B cell (primary cell): Measurements from ENCODE around the gene PDZD7. TPM values are rescaled to one million over a fixed set of nuclear protein-coding genes. Genes with fewer than 3 reads are reported as not detected.

Experiments
- ATAC-seq: fragments of 200-7000 bp; cut with Tn5 transposase; one replicate; pipeline ENCODE4 v1.10.0; 2021; ENCODE audit warnings: low read depth, mild to moderate bottlenecking, moderate number of reproducible peaks, moderate library complexity
- CTCF ChIA-PET: fragments of 350-600 bp; sonication (Branson Sonifier 250); formaldehyde crosslinking; loops from one replicate; lab custom pipeline; 2021; ENCODE audit warnings: antibody characterized with exemption, inconsistent platforms; lab: Charles Lee
- POLR2A ChIA-PET: fragments of 350-600 bp; sonication (Branson Sonifier 250); formaldehyde crosslinking; loops from one replicate; lab custom pipeline; 2021; ENCODE audit warnings: antibody characterized with exemption; lab: Charles Lee
- DNase-seq: peaks from one replicate; pipeline ENCODE4 v3.0.0; 2013
- H2AFZ ChIP-seq: 2 replicates; pipeline ENCODE4 v1.6.1; 2012; ENCODE audit warnings: mild to moderate bottlenecking, low read depth, low read length; ENCODE audit not compliant: insufficient read depth, poor library complexity, severe bottlenecking
- H3K27ac ChIP-seq, 2 donors: 1 replicate in 1 of 2; 2 replicates in 1 of 2; pipeline ENCODE4 v1.5.1; 2012 to 2013; ENCODE audit warnings: low read length in 2 of 2, mild to moderate bottlenecking in 2 of 2, moderate library complexity in 1 of 2
- H3K27me3 ChIP-seq, 4 experiments: fragments of 200-600 bp in 1 of 4; sonication (generic) in 1 of 4; replicated peaks in 1 of 4; 1 replicate in 2 of 4; 2 replicates in 2 of 4; pipeline versions ENCODE4 v1.6.1 to v1.7.0; 2013 to 2016; ENCODE audit warnings: low read length in 3 of 4, mild to moderate bottlenecking in 2 of 4, mixed read lengths in 1 of 4, moderate library complexity in 1 of 4; ENCODE audit not compliant: insufficient read depth in 4 of 4, control insufficient read depth in 3 of 4; ENCODE audit errors: control extremely low read depth in 1 of 4
- H3K36me3 ChIP-seq, 2 experiments: replicated peaks in 1 of 2; 1 replicate in 1 of 2; 2 replicates in 1 of 2; pipeline versions ENCODE4 v1.6.1 to v1.7.1; 2013; ENCODE audit warnings: low read length in 1 of 2; ENCODE audit not compliant: insufficient read depth in 2 of 2, control insufficient read depth in 1 of 2; ENCODE audit errors: control extremely low read depth in 1 of 2, extremely low read depth in 1 of 2
- H3K4me1 ChIP-seq, 2 donors: fragments of 200-600 bp in 1 of 2; sonication (generic) in 1 of 2; 1 replicate in 1 of 2; 2 replicates in 1 of 2; pipeline versions ENCODE4 v1.5.1 to v1.6.1; 2013 to 2017; ENCODE audit warnings: low read length in 2 of 2; ENCODE audit not compliant: control insufficient read depth in 2 of 2, insufficient read depth in 2 of 2
- H3K4me2 ChIP-seq: replicated peaks from 2 replicates; pipeline ENCODE3; 2012; ENCODE audit warnings: mild to moderate bottlenecking, low read depth, low read length; ENCODE audit not compliant: poor library complexity, severe bottlenecking
- H3K4me3 ChIP-seq, 5 experiments: fragments of 200-600 bp in 1 of 5; sonication (generic) in 1 of 5; 1 replicate in 3 of 5; 2 replicates in 2 of 5; pipeline versions ENCODE4 v1.5.1 to v1.7.0; 2011 to 2016; ENCODE audit warnings: low read length in 4 of 5, mild to moderate bottlenecking in 4 of 5, low read depth in 2 of 5, control low read depth in 1 of 5, moderate library complexity in 1 of 5; ENCODE audit not compliant: insufficient read depth in 1 of 5; ENCODE audit errors: control extremely low read depth in 1 of 5, extremely low read depth in 1 of 5
- H3K79me2 ChIP-seq: fragments of 200-600 bp; sonication (generic); one replicate; pipeline ENCODE4 v1.6.0; 2016; ENCODE audit warnings: low read length; ENCODE audit not compliant: control insufficient read depth, insufficient read depth
- H3K9ac ChIP-seq: fragments of 200-600 bp; sonication (generic); 2 replicates; pipeline ENCODE4 v1.6.1; 2017; ENCODE audit warnings: mild to moderate bottlenecking, low read length, moderate library complexity
- H3K9me3 ChIP-seq, 3 donors: one replicate each; pipeline versions ENCODE4 v1.6.1 to v1.7.1; 2013; ENCODE audit warnings: low read length in 2 of 3; ENCODE audit not compliant: control insufficient read depth in 2 of 3, insufficient read depth in 1 of 3; ENCODE audit errors: control extremely low read depth in 1 of 3
- H4K20me1 ChIP-seq: 2 replicates; pipeline ENCODE4 v1.6.0; 2012; ENCODE audit warnings: mild to moderate bottlenecking, low read length; ENCODE audit not compliant: insufficient read depth, control insufficient read depth, poor library complexity, severe bottlenecking
- H3K27ac Mint-ChIP-seq: one replicate; pipeline ENCODE4 v1.8.0; 2021; ENCODE audit warnings: mixed read lengths
- H3K27me3 Mint-ChIP-seq: one replicate; pipeline ENCODE4 v1.8.0; 2021; ENCODE audit warnings: mixed read lengths
- H3K4me1 Mint-ChIP-seq: one replicate; pipeline ENCODE4 v1.8.0; 2021; ENCODE audit warnings: mixed read lengths
- H3K4me3 Mint-ChIP-seq: one replicate; pipeline ENCODE4 v1.8.0; 2021; ENCODE audit warnings: mixed read lengths
- H3K9me3 Mint-ChIP-seq: one replicate; pipeline ENCODE4 v1.8.0; 2022; ENCODE audit warnings: mixed read lengths; ENCODE audit not compliant: insufficient read depth
- EZH2 ChIP-seq: IDR thresholded peaks from 2 replicates; pipeline ENCODE4 v1.6.1; 2012; ENCODE audit warnings: borderline replicate concordance, low read depth, mild to moderate bottlenecking, moderate library complexity, low read length; ENCODE audit not compliant: insufficient read depth, poor library complexity, severe bottlenecking
- WGBS: methylation state at CpG from one replicate; pipeline ENCODE4 v1.1.5; 2013; ENCODE audit warnings: missing lambda C conversion rate; ENCODE audit not compliant: insufficient coverage; 5-methylcytosine and 5-hydroxymethylcytosine counted together
- intact Hi-C: fragments of 100-400 bp; cut with micrococcal nuclease; formaldehyde crosslinking; loops from one replicate; pipeline ENCODE4 v1.10.0; 2022
- polyA plus RNA-seq: library from polyadenylated mRNA; depleted of rRNA; stranded (reverse); fragments of >200 nt; gene quantifications from 2 replicates; pipeline ENCODE4 v1.2.3, GENCODE V29; 2012
- total RNA-seq, 2 donors: library from RNA; stranded (reverse); fragments of 120-200 nt in 1 of 2; gene quantifications; 1 replicate in 1 of 2; 2 replicates in 1 of 2; pipeline versions ENCODE4 v1.2.3 to v1.2.4, GENCODE V29; 2013 to 2022
- TF ChIP-seq, protein P1 (sequence below): fragments of 200-600 bp; IDR thresholded peaks from one replicate; pipeline ENCODE4 v1.8.0; 2022; ENCODE audit warnings: antibody characterized with exemption, mild to moderate bottlenecking

The PDZD7 gene
- total and polyA plus RNA-seq, 2 donors (not counting 1 experiment from before 2014, with no cell fraction given) = 0.64 to 0.69 TPM

DNA sequence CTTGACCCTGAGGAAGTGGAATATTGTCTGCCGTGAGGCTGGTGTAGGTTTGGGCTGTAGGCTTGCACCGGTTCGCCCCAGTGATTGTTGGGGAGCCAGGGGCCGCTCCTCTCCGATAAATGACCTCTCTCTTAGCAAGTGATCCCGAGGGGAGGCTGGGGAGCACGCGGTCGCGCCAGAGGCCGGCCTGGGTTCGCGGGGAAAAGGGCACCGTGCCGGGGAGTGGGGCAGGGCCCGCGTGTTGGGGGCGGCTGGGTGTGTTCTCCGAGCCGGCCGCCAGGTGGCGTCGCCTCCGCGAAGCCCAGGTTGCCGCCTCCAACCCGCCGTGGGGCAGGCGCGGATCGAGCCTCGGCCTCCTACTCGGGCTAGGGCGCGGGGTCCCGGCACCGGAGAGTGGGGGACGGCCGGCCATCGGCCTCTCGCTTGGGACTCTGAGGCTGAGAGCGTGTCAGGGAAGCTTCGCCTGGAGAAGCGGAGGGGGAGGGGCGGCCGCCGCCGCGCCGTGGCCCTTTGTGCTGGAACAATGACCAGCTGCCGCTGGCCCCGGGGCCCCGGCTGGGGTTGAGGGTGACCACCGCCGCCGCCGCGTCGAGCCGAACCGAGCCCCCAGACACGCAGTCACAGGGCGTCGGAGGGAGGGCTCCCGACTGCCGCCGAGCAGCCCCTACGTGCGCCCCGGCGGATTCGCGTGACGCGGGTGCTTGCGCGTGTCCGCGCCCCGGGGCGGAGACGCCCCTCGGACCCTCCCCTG is 31.8 kb downstream of the PDZD7 start:
- H3K79me2 ChIP-seq = no peaks in the 10 kb centered on the region
- ATAC-seq = peak; percentile 59
- peaks cover 29% of the 10 kb centered on the region for H3K4me1 Mint-ChIP-seq
- ChIA-PET POLR2A (interaction anchor here (1.1 to 2.4 kb wide), 2 partner anchors 19 to 86 kb away, joined by 3 to 9 read pairs; partner anchors contain the start of gene SLF2), CTCF (interaction anchor here (0.7 to 8.4 kb wide), 11 partner anchors 9 to 44 kb away, joined by 3 to 70 read pairs (median 7); partner anchors contain the start of genes MRPL43, SEMA4G and TWNK)
- H3K4me3 ChIP-seq = peak overlapping the region; percentile 37 to 89 (median 86)
- H4K20me1 ChIP-seq = peaks cover 25% of the 10 kb centered on the region
- peak overlapping the region; percentile 81 for H2AFZ ChIP-seq
- peak overlapping the region; percentile 95 for H3K4me2 ChIP-seq
- no peaks in the 10 kb centered on the region for H3K27me3 Mint-ChIP-seq
- peak; percentile 88 for DNase-seq
- H3K27ac ChIP-seq = peak overlapping the region; percentile 84 to 87
- intact Hi-C loops = loop anchor here (1.0 to 5.0 kb wide), 4 partner anchors 14 to 1377 kb away; partner anchors contain the start of genes PDZD7, SFXN3 and SLC25A28
- H3K4me3 Mint-ChIP-seq = peak overlapping the region; percentile 95
- peaks cover 22 to 34% of the 10 kb centered on the region in 2 donors for H3K4me1 ChIP-seq
- H3K9me3 ChIP-seq = no peaks in the 10 kb centered on the region
- peak overlapping the region; percentile 81 for H3K9ac ChIP-seq
- TF ChIP-seq EZH2 = no peak
- TF ChIP-seq, protein P1, sequence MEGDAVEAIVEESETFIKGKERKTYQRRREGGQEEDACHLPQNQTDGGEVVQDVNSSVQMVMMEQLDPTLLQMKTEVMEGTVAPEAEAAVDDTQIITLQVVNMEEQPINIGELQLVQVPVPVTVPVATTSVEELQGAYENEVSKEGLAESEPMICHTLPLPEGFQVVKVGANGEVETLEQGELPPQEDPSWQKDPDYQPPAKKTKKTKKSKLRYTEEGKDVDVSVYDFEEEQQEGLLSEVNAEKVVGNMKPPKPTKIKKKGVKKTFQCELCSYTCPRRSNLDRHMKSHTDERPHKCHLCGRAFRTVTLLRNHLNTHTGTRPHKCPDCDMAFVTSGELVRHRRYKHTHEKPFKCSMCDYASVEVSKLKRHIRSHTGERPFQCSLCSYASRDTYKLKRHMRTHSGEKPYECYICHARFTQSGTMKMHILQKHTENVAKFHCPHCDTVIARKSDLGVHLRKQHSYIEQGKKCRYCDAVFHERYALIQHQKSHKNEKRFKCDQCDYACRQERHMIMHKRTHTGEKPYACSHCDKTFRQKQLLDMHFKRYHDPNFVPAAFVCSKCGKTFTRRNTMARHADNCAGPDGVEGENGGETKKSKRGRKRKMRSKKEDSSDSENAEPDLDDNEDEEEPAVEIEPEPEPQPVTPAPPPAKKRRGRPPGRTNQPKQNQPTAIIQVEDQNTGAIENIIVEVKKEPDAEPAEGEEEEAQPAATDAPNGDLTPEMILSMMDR = peak; percentile 88
- no peaks in the 10 kb centered on the region for H3K9me3 Mint-ChIP-seq
- under 1% methylated on average over 83 of the region's 83 CpGs for WGBS
- peaks cover 0 to 9% of the 10 kb centered on the region in 2 experiments for H3K36me3 ChIP-seq
- peaks cover 0 to 2% (median 0%) of the 10 kb centered on the region in 4 experiments for H3K27me3 ChIP-seq
- H3K27ac Mint-ChIP-seq = peak overlapping the region; percentile 96
